Activated naive CD4-positive, alpha-beta T cell treated with anti-CD3 and anti-CD28 coated beads, Interleukin-2, amount 50 U/mL, for 16 hours (primary cell): Measurements from ENCODE around the gene TRIM54.
"Not testable (repeated sequence)": the region's sequence is repeated elsewhere in the genome, so short reads cannot be mapped to it uniquely, and the experiment has no call there.

Experiments used
- DNase-seq: peaks from one replicate; pipeline ENCODE4 v3.0.0-alpha.2; 2020

TRIM54 gene

DNA sequence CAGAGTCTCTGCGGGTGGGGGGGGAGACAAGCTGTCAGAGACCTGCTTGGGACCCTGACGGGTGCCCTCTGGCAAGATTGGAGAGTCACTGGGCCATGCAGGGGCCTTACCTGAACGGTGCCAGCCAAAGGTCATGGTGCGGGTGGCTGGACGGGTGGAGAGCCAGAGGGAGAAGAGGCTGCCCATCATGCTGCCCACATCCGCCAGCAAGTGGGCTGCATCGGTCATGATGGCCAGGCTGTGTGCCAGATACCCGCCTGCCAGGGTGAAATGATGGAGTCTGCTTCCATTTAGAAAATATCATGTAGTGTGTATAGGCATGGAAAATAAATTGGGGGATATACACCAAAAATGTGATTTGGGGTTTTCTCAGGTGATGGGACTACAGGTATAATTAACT, 24.2 kb upstream of the TRIM54 start:
- no peak for DNase-seq

DNA sequence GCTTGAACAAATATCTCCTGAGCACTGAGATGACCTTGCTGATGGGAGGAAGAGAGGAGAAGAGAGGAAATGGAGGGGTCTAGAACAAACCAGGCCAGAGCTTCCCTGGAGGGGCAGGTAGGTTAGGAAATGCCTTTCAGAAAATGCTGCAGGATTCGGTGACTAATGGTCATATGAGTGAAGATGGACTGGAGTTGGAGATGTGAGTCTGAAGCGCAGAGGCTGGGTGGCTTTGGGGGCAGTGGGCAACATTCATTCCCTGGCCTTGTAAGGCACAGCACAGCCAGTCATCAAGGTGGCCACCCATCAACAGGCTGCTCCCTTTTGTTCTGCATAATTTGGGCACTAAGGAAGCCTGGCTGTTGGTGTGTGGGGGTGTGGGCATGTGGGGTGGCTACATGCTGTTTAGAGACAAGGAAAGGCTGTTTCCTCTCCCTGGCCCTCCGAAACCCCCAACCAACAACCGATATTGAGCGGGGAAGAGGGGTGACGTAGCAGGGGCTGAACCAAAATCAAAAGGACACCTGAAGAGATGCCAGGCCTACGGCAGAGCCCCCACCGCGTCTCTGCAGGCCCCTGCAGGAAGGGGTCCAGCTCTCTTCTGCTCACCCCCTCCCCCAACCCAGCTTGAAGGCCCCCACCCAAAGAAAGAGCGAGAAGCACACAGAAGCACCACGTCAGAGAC, 20.8 kb upstream of the TRIM54 start:
- no peak for DNase-seq

DNA sequence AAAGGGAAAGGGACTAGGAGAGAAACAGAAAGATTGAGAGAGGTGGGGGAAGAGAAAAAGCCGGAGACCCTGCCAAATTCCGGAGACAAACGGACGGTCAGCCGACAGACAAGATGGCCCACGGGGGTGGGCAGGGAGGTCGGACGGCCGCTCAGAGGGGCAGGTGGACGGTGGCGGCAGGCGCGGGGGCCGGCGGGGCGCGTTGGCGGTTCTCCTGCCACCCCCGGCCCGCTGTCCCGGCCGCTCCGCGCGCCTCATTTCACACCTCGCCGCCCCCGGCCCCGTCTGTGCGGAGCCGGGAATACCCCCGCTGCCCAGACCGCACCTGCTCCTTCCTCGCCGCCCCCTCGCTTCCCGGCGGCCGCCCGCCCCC, 20.3 kb upstream of the TRIM54 start:
- no peak for DNase-seq

DNA sequence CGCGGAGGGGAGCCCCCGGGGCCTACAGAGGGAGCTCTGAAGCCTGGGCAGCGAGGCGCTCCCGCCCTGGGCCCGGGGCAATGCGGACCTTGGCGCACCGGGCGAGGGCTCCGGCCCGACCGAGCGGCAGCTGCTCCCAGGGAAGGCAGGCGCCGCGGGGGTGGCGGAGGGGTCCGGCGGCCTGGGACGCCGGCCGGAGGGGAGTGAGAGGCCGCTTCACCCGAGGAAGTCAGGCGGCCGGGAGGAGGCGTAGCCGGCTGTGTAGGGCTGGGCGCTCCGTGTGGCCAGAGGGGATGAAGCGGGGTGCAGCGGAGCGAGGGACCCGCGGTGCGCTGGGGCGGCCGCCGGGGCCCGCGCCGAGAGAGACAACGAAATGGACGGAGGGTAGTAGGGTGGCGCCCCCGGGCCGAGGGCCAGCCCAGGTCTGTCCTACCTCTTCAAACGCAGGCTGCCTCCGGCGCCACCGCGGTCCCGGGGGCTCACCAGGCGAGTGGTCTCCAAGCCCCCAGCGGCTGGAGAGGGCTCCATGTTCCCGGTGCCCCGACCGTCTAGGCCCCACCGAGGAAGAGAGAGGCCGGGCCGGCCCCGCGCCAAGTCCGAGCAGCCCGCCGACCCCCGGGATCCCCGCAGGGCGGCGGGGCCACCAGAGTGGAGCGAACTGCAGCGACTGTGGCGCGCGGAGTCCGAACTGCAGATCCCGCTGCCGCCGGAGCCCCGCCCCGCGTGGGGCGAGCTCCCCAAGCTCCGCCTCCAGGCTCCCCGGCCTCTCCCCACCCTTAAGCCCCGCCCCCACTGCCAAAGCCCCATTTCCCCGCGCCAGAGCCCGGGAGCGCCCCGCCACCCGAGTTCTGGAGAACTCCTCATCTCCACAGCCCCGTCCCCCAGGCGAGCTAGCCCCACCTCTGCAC, 19.6 kb upstream of the TRIM54 start, which contains the start of gene SLC30A3:
Gene SLC30A3, minus strand, starts transcription at position 669 of the 908 bp plus-strand sequence. Its CDS starts 141 bp downstream, at position 528.
- peak; percentile 71 for DNase-seq

DNA sequence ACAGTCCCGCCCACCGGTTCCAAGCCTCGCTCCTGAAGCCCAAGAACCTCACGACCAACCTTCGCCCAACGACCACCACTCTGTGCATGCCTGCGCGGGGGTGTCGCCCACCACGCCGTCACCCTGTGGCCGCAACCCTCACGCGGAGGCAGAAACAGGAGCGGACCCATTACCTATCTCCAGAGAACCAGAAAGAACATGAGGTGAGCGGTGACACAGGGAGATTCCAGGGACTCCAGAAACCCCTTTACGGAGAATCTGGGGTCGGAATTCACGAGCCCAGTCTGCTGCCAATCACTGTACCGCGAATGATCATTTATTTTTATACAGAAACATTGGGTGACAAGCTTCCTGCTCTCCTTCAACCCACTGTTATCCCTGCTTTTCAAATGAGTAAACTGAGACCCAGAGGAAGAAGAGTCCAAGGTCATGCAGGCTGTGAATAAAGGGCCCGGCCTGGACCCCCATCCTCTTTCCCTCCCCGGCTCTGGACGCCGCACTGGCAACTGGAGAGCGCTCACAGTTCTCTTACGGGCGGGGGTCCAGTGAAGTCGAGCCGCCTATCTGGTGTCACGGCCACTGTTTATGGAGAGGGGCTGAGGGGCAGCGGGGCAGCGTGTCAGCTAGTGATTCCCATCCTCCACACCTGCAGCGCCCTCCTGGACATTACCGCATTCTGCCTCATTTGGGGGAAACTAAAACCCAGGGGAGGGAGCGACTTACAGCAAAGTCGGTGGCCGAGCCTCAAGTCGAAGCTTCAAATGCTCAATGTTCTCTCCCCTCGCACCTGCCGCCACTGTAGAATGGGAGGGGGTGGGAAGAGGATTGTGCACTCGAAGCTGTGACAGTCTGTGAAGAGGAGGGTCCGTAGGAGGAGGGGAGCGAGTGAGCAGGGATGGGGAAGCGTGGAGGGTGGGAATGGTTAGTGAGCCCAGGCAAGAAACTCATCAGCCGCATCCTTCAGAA, 18.7 kb upstream of the TRIM54 start:
- DNase-seq = no peak

DNA sequence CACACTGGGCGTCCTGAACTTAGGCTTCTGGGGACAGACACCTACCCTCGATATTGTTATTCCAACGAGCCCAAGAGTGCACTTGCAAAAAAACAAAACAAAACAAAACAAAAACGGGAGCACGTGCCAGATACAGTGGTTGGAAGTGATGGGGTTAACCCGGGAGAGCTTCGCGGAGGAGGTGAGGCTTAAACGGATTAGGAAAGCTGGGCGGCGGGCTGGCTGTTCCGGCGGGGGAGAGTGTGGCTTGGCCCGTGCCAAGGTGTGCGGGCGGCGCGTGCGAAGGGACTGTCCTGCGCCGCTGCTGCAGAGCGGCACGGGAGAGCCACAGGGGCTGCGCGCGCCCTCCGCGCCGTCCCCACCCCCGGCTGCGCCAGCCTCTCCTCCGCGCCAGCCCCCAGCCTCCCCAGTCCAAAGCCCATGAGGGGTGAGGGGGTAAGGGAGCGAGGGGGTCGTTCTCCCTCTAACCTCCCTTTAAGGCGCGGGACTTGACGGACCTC, 17.9 kb upstream of the TRIM54 start:
- peak; percentile 36 for DNase-seq

DNA sequence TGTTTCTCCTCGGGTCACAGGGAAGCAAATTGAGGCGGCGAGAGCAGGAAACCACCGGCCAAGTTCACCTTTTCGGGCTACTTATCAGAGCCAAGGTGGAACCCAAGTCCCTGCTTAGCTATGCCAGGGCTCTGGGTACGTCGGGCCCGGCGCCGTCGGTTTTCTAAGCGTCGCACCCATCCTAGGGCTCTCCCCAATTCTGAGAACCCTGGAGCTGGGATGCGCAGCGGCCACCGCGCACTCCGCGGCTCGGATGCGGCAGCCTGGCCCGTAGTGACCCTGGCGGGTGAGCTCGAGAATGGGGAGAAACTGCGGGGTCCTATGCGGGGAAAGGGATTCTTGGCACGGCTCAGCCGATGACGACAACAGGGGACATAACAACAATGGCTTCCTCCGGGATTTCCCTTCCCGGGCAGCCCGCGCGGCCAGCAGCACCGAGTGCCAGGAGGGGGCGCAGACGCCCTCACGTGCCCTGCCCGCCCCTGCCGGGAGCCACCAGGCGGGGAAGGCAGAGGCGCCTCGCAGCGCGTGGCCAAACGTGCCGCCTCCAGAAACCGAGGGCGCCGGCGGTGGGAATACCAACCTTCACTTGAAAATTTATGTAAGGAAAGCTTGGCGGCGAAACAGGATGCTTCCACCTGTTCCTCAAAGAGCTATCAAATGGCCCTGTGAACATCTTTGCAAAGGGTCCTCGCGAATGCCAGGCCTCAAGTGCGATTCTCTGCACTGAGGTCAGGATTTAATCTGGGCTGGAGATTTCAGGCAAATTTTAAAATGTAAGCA, 17.3 kb upstream of the TRIM54 start:
- DNase-seq = peak; percentile 67

DNA sequence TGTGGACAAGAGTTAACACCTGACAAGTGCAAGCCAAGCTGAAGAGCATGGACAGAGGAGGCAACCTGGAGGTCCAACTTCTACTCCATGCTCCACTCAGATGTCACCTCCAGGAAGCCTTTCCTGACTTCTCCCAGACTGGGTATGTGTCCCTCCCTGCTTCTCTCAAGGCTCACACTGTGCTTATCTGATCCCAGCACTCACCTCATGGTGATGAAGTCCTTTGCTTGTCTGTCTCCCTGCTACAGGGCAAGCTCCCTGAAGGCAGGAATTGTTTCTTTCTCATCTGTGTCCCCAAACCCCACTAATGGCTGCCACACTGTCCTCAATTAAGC, 16.7 kb upstream of the TRIM54 start:
- no peak for DNase-seq

DNA sequence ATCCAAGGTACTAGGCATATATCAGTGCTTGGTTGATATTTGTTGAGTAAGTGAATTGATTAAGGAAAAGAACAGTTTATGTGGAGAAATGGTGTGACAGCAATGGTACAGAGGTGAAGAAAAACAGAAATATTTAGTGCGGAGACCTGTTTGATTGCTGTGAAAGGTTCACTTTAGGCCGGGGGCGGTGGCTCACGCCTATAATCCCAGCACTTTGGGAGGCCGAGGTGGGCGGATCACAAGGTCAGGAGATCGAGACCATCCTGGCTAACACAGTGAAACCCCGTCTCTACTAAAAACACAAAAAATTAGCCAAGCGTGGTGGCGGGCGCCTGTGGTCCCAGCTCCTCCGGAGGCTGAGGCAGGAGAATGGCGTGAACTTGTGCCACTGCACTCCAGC, 13.9 kb upstream of the TRIM54 start:
- not testable (repeated sequence) for DNase-seq

DNA sequence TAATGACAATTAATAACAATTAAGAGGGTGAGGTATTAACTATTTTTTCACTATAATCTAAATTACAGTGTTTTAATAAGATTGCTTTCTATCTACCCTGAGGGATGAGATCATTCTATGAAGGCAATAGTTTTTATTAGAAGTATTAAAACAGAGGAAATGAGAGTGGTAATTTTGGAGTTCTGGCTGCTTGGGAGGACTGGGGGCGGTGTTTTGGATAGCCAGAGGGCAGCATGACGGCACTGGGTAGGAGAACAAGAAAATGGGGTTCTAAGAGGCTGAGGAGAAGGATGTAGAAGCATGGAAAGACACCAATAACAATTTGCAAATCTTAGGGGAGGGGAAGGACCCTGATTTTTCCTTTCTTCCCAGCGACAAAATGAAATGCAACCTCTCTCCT, 12.1 kb upstream of the TRIM54 start:
- no peak for DNase-seq

DNA sequence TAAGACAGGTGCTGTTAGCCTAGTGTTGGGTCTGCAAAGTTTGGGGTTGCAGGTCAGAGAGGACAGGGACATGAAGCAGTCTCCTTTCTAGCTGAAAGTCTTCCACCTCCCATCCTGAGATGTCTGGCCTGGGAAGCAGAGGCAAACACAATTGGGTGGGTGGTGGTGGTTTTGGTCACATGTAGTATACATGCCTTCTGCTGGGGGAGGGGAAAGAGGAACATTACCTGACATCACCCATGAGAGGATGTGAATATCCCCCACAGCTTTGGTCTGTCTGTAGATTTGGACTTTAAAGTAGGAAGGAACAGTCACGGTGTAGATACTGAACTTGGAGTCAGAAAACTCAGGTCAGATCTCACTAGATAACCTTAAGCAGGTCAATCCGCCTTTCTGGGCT, 11.6 kb upstream of the TRIM54 start:
- no peak for DNase-seq

DNA sequence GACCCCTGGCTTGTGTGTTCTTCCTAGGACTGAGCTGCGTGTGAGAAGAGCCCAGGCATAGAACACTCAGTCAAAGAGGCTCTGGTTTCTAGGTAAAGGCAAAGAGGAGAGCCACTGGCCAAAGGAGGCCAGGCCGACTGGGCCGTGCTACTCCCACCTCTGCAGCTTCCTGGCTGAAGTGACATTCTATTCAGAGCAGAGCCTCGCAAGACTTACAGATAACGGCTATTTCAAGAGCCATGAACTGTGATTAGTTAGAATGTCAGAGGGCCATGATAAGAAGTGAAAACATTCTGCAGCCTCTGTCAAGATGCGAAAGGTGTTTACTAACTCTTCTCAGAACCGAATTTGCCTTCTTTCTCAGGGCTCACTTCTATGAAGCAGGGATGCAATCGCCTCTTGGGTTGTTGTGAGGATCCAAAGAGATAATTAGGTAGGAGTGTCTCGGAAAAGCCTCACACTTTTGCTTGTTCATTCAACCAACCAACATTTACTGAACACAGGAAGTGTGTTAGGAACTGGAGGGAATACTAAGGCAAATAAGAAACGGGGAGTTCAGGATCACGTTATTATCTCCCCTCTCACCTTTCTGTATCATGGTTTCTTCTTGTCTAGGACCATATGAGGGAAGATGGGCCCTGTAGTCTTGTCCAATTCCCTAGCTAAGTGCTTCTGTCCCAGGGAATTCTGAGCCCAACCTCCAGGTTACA, 10.4 kb upstream of the TRIM54 start:
- DNase-seq = no peak

DNA sequence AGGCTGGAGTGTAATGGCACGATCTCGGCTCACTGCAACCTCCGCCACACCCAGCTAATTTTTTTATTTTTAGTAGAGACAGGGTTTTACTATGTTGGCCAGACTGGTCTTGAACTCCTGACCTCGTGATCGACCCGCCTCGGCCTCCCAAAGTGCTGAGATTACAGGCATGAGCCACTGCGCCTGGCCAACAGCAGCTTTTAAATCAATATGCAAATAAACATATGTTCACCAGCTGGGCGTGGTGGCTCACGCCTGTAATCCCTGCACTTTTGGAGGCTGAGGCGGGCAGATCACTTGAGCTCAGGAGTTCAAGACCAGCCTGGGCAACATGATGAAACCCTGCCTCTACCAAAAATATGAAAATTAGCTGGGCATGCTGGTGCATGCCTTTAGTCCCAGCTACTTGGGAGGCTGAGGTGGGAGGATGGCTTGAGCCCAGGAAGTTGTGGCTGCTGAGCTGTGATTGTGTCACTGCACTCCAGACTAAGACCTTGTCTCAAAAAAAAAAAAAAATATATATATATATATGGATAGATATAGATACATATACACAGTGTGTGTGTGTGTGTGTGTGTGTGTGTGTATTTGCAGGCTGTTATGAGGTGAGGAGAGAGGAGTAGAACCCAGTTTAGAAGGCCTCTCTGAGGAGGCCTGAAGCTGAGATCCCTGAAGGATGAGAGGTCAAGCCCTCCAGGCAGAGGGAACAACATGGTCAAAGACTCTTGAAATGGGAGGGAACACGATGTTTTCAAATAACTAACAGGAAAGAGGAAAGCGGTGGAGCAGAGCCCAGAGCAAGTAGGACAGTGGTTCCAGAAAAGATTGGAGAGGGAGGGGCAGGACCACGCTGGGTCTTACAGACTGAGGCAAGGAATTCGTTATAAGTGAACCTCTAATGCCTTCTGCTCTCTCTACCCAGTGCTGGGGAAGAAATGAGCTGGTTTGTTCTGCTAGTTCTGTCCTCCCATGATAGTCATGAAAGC, 9.4 kb upstream of the TRIM54 start:
- not testable (repeated sequence) for DNase-seq

DNA sequence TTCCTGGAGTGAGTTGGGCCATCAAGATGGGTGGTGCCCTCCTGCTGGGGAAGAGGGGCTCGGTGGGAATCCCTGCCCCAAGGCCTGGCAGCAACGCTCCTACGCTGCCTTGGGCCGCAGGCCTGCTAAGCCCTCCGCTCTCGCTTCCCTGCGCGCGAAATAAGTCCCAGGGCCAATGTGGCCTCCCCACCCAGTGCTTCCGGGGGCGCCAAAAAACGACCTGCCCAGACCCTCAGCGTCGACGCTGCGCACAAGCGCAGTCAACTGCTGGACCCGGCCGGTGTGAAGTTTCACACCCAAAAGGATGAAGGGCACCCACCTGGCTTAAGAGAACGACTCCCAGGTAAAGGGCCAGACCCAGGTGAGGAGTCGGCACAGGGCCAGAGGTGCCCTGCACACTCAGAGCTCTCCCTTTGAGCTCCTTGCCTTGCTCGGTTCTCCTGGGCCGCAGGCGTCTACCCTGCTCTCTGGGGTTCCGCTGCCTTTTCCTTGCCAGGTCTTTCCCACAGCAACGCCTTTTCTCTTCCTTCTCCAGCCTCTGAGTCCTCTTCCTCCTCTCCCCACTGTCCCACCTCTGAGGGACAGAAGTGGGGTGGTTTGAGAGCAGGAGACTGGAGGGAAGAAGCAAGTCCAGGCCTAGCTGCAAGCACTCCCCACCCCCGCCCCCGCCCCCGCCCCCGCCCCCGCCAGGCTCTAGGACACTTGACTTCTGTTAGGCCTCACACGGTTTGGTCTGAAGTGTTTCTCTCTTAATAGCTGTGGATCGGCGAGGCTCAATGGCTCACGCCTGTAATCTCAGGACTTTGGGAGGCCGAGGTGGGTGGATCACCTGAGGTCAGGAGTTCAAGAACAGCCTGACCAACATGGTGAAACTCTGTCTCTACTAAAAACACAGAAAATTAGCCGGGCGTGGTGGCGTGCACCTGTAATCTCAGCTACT, 6.7 kb upstream of the TRIM54 start, which contains the start of gene DNAJC5G:
Gene DNAJC5G, plus strand, starts transcription at position 223 of the 940 bp plus-strand sequence. CDS start 1,296 bp downstream, outside the sequence.
- no peak for DNase-seq

DNA sequence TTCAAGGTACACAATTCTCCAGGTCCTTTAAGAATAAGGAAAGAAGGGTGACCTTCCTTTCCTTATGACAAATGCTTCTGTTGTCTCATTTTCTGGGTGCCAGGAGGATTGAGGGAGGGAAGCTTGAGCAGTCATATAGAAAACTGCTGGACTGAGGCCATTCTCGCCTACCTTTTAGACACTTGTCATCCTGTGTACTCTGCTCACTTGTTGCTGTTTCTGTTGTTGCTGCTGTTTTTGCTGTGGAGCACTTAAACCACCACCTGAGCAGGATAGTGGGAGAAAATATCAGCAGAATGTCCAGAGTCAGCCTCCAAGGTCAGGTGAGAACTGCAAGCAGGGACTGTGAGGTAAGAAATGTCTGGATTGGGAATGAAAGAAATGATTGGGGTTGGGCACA, 4.2 kb upstream of the TRIM54 start:
- DNase-seq = no peak

DNA sequence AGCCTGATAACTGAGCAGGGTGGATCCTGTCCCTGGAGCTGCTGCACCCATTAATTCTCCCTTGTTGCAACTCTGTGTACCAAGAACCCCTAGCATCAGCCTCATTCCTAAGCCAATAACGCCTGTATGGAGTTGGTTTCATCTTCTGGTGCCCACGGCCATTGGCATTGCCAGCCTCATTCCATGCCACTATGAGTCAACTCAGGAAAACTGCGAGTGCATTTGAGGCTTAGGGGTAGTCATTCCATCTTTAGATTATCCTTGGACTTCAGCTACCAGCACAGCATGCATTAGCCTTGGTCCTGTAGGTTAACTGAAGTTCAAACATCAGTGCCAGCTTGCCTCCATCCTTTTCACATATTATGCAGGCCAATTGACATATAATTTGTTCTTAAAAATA, 1.4 kb upstream of the TRIM54 start:
- no peak for DNase-seq

DNA sequence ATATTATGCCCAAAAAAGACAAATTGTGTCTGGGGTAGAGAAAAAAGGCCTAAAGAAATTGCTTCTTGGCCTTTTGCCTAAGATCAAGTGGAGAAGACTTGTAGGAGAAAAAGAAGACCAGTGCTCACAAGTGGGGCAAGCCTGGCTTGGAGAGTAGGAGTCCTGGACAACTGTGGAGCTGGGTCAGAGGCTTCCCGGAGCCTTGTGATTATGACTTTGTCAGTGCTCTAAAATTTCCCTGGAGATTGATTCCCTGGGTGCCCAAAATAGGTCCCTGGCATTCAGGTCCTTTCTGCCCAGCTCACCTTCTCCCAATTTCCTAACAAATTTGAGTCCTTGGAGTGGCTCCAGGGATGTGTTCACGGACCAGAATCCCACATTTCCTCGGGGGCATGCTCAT, 787 bp upstream of the TRIM54 start:
- no peak for DNase-seq

DNA sequence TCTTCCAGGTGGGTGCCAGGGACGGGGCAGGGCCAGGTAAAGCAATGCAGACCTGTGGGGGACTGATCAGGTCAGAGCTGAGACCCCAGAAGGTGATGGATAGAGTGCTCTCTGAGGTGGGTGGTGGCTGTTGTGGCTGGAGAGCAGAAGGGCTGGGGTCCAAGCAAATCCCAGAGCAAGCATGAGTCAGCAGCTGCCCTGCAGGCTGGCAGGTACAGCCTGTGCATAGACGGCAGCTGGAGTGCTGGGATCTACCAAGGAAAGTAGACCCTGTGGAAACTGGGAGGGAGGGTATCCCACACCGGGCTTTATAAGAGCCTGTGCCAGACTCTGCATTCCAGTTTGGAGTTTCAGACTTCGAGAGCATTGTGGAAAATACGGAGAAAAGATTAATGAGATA, 663 bp downstream of the TRIM54 start:
- no peak for DNase-seq

DNA sequence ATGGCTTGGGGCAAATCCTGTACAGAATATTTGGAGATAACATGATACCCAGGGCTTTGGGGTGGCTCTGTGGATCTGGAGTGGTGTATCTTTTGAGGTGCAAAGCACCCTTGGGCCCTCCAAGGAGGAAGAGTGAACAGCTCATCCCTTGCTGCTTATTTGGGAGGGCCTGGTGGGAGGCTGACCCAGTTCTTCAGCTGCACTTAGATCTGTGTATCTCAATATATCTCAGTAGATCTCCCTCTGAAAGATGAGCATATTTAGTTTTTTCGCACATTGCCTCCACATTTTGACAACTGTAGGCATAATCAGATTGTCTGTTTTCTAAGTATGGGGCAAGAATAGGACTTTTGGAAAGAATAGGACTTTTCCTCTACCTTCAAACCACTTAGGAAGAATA, 2.8 kb downstream of the TRIM54 start:
- DNase-seq = no peak
